Suprapubic skin (tissue), 4 donors: ENCODE measurements around the gene PTPRD. TPM values are rescaled to one million over a fixed set of nuclear protein-coding genes. Genes with fewer than 3 reads are reported as not detected.

Experiments used
- DNase-seq, 2 donors: peaks; one replicate each; pipeline ENCODE4 v3.0.0-alpha.2; 2019; ENCODE audit warnings: low spot score in 2 of 2
- H3K27ac ChIP-seq: fragments of 200-600 bp; sonication (generic); one replicate; pipeline ENCODE4 v1.5.1; 2019
- H3K27me3 ChIP-seq: fragments of 200-600 bp; sonication (generic); one replicate; pipeline ENCODE4 v1.5.1; 2019
- H3K36me3 ChIP-seq: fragments of 200-600 bp; sonication (generic); one replicate; pipeline ENCODE4 v1.5.1; 2019
- H3K4me1 ChIP-seq: fragments of 200-600 bp; sonication (generic); one replicate; pipeline ENCODE4 v1.5.1; 2019
- H3K4me3 ChIP-seq: fragments of 200-600 bp; sonication (generic); one replicate; pipeline ENCODE4 v1.5.1; 2019; ENCODE audit warnings: mild to moderate bottlenecking
- H3K9me3 ChIP-seq: fragments of 200-600 bp; sonication (generic); one replicate; pipeline ENCODE4 v1.5.1; 2019
- CTCF ChIP-seq, 2 donors: fragments of 200-600 bp in 1 of 2; fragments of 450-650 bp in 1 of 2; sonication (generic) in 1 of 2; IDR thresholded peaks; one replicate each; pipeline ENCODE4 v1.5.1; 2016 to 2019; ENCODE audit warnings: antibody characterized with exemption in 2 of 2, mild to moderate bottlenecking in 1 of 2, moderate library complexity in 1 of 2
- EP300 ChIP-seq: sonication (generic); formaldehyde crosslinking; IDR thresholded peaks from one replicate; pipeline ENCODE4 v1.6.1; 2017; ENCODE audit warnings: antibody characterized with exemption
- POLR2A ChIP-seq, 2 donors: fragments of 450-650 bp; IDR thresholded peaks; one replicate each; pipeline ENCODE4 v1.6.1; 2017; ENCODE audit warnings: antibody characterized with exemption in 2 of 2, mild to moderate bottlenecking in 2 of 2, moderate library complexity in 2 of 2
- POLR2AphosphoS5 ChIP-seq, 3 donors: sonication (generic); formaldehyde crosslinking; IDR thresholded peaks; one replicate each; pipeline ENCODE4 v1.6.1; 2017; ENCODE audit warnings: antibody characterized with exemption in 3 of 3
- WGBS: methylation state at CpG from one replicate; pipeline ENCODE4 v1.1.5; 2018; 5-methylcytosine and 5-hydroxymethylcytosine counted together
- total RNA-seq, 4 donors: library from RNA; depleted of rRNA; stranded (reverse); fragments of >200 nt; gene quantifications; one replicate each; pipeline ENCODE4 v1.1.0, GENCODE V29; 2016

PTPRD gene
- total RNA-seq, 4 donors from 2014 or later: 0.49 to 3.3 (median 2.5) TPM

GRCh38 chr9:9284201-9284600 is 1328.6 kb downstream of the PTPRD start:
- WGBS: 81% methylated on average over 2 of the region's 2 CpGs
- H3K27ac ChIP-seq: no peak overlapping the region
- H3K27me3 ChIP-seq: no peaks in the 10 kb centered on the region
- no peaks in the 10 kb centered on the region for H3K36me3 ChIP-seq
- H3K9me3 ChIP-seq: no peaks in the 10 kb centered on the region
- TF ChIP-seq CTCF (IDR thresholded peaks at IDR 0.05): no peak
- no peak for TF ChIP-seq POLR2A (IDR thresholded peaks at IDR 0.05)
- TF ChIP-seq EP300: no peak
- no peak for TF ChIP-seq POLR2AphosphoS5 (IDR thresholded peaks at IDR 0.05)
- H3K4me3 ChIP-seq: no peak overlapping the region
- H3K4me1 ChIP-seq: no peaks in the 10 kb centered on the region
- no peak for DNase-seq

- WGBS: 82% methylated on average over 2 of the region's 2 CpGs
These were observed 1329.4 kb downstream of the PTPRD start for GRCh38 chr9:9283159-9283986.

GRCh38 chr9:9275601-9276000 is 1337.2 kb downstream of the PTPRD start:
- no peak overlapping the region for H3K27ac ChIP-seq
- DNase-seq: no peak
- TF ChIP-seq POLR2AphosphoS5 (IDR thresholded peaks at IDR 0.05) (no peak), EP300 (no peak), CTCF (IDR thresholded peaks at IDR 0.05) (no peak), POLR2A (IDR thresholded peaks at IDR 0.05) (no peak)
- WGBS: 62% methylated on average over 4 of the region's 4 CpGs
- no peaks in the 10 kb centered on the region for H3K27me3 ChIP-seq
- no peaks in the 10 kb centered on the region for H3K4me1 ChIP-seq
- no peaks in the 10 kb centered on the region for H3K36me3 ChIP-seq
- no peak overlapping the region for H3K4me3 ChIP-seq
- H3K9me3 ChIP-seq: no peaks in the 10 kb centered on the region

More at GRCh38 chr9:9283159-9283986, 1329.4 kb downstream of the PTPRD start:
- H3K27me3 ChIP-seq: no peaks in the 10 kb centered on the region
- no peak for TF ChIP-seq POLR2AphosphoS5 (IDR thresholded peaks at IDR 0.05)
- TF ChIP-seq CTCF (IDR thresholded peaks at IDR 0.05): no peak
- no peak for TF ChIP-seq POLR2A (IDR thresholded peaks at IDR 0.05)
- TF ChIP-seq EP300: no peak
- no peaks in the 10 kb centered on the region for H3K36me3 ChIP-seq
- H3K9me3 ChIP-seq: no peaks in the 10 kb centered on the region
- no peak overlapping the region for H3K27ac ChIP-seq
- no peak overlapping the region for H3K4me3 ChIP-seq
- H3K4me1 ChIP-seq: no peaks in the 10 kb centered on the region
- DNase-seq: no peak

- Histone ChIP-seq H3K36me3 (no peaks in the 10 kb centered on the region), H3K27me3 (no peaks in the 10 kb centered on the region), H3K4me3 (no peak overlapping the region), H3K4me1 (no peaks in the 10 kb centered on the region), H3K9me3 (no peaks in the 10 kb centered on the region), H3K27ac (no peak overlapping the region)
- TF ChIP-seq POLR2AphosphoS5 (IDR thresholded peaks at IDR 0.05) (no peak), EP300 (no peak), CTCF (IDR thresholded peaks at IDR 0.05) (no peak), POLR2A (IDR thresholded peaks at IDR 0.05) (no peak)
- no peak for DNase-seq
- WGBS: 78% methylated on average over 3 of the region's 3 CpGs
These were observed 1354.8 kb downstream of the PTPRD start for GRCh38 chr9:9257999-9258498.

- Histone ChIP-seq H3K4me3 (no peak overlapping the region), H3K9me3 (no peaks in the 10 kb centered on the region), H3K36me3 (no peaks in the 10 kb centered on the region), H3K4me1 (no peaks in the 10 kb centered on the region), H3K27ac (no peak overlapping the region), H3K27me3 (no peaks in the 10 kb centered on the region)
- no peak for DNase-seq
- WGBS: 60% methylated on average over 2 of the region's 2 CpGs
- TF ChIP-seq POLR2A (IDR thresholded peaks at IDR 0.05) (no peak), POLR2AphosphoS5 (IDR thresholded peaks at IDR 0.05) (no peak), CTCF (IDR thresholded peaks at IDR 0.05) (no peak), EP300 (no peak)
These were observed 1366.1 kb downstream of the PTPRD start for GRCh38 chr9:9246726-9247125.
